PC-3 (cell line): ENCODE results near the gene WDR26.

Source experiments
- EZH2 ChIP-seq: fragments of 300-600 bp; sonication (generic); IDR thresholded peaks from one replicate; pipeline ENCODE4 v1.6.1; 2017; ENCODE audit warnings: antibody characterized with exemption, mild to moderate bottlenecking, low read length; ENCODE audit not compliant: unreplicated experiment
- EZH2phosphoT487 ChIP-seq: fragments of 300-600 bp; sonication (generic); IDR thresholded peaks from 2 replicates; pipeline ENCODE4 v1.6.1; 2018; ENCODE audit warnings: mild to moderate bottlenecking, antibody characterized with exemption, low read length, borderline replicate concordance
- TF ChIP-seq, protein P1 (sequence below): fragments of 300-600 bp; sonication (generic); conservative IDR thresholded peaks from 2 replicates; pipeline ENCODE4 v1.5.1; 2017; ENCODE audit warnings: antibody characterized with exemption, low read depth, mild to moderate bottlenecking, low read length

GRCh38 chr1:224447251-224447650 lies 12.7 kb upstream of the WDR26 start:
- TF ChIP-seq, protein P1, sequence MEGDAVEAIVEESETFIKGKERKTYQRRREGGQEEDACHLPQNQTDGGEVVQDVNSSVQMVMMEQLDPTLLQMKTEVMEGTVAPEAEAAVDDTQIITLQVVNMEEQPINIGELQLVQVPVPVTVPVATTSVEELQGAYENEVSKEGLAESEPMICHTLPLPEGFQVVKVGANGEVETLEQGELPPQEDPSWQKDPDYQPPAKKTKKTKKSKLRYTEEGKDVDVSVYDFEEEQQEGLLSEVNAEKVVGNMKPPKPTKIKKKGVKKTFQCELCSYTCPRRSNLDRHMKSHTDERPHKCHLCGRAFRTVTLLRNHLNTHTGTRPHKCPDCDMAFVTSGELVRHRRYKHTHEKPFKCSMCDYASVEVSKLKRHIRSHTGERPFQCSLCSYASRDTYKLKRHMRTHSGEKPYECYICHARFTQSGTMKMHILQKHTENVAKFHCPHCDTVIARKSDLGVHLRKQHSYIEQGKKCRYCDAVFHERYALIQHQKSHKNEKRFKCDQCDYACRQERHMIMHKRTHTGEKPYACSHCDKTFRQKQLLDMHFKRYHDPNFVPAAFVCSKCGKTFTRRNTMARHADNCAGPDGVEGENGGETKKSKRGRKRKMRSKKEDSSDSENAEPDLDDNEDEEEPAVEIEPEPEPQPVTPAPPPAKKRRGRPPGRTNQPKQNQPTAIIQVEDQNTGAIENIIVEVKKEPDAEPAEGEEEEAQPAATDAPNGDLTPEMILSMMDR, result no peak
- TF ChIP-seq EZH2phosphoT487 (no peak), EZH2 (no peak)
